Measurements from ENCODE around the gene ARHGAP27. TPM values are rescaled to one million over a fixed set of nuclear protein-coding genes. Genes with fewer than 3 reads are reported as not detected.
"Not testable (repeated sequence)": the region's sequence is repeated elsewhere in the genome, so short reads cannot be mapped to it uniquely, and the experiment has no call there.

Gene ARHGAP27
- polyA plus RNA-seq, 1 donor (not counting 4 experiments of a cell fraction or from before 2014, with no cell fraction given), result 14.4 TPM

DNA sequence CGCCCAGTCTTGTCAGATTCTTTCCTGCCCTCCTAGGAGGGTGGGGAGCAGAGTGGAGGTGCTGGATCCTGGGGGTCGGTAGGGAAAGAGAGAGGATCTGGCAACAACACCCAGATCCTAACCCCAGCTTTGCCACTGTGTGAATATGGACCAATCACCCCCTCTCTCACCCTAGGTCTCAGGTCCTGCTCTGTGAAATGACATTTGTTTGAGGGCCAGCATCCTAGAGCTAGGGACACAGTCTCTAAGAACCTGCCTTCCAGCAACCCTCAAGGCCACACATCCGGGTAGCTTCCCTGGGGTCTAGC, 87.5 kb downstream of the ARHGAP27 start:
- Histone ChIP-seq H3K4me2 (ENCODE audit: control insufficient read depth, extremely low read depth, insufficient read depth, low read depth, low read length) (no peak overlapping the region), H3K9me1 (ENCODE audit: control insufficient read depth, extremely low read depth, insufficient read depth, low read length) (no peaks in the 10 kb centered on the region), H3K36me3 (ENCODE audit: control insufficient read depth in 2 of 2, extremely low read depth in 1 of 2, insufficient read depth in 2 of 2, low read length in 2 of 2) (no peaks in the 10 kb centered on the region), H3K27ac (ENCODE audit: control insufficient read depth, insufficient read depth, low read length) (no peak overlapping the region), H3K9me3 (ENCODE audit: control insufficient read depth, low read depth, low read length) (no peaks in the 10 kb centered on the region), H3K4me1 (ENCODE audit: control insufficient read depth, extremely low read depth, insufficient read depth, low read length) (peaks cover 9% of the 10 kb centered on the region), H3K4me3 (ENCODE audit: control insufficient read depth in 2 of 3, extremely low read depth in 1 of 3, insufficient read depth in 2 of 3, low read depth in 1 of 3, low read length in 3 of 3) (no peak overlapping the region), H3K79me2 (ENCODE audit: control insufficient read depth, insufficient read depth, low read length) (no peaks in the 10 kb centered on the region), H2AFZ (ENCODE audit: control insufficient read depth, low read length) (no peak overlapping the region), H3K27me3 (ENCODE audit: control insufficient read depth, extremely low read depth, insufficient read depth, low read length) (no peaks in the 10 kb centered on the region), H4K20me1 (ENCODE audit: control insufficient read depth, extremely low read depth, insufficient read depth, low read length) (no peaks in the 10 kb centered on the region), H3K9ac (ENCODE audit: control insufficient read depth, extremely low read depth, insufficient read depth, low read length) (no peak overlapping the region)
- TF ChIP-seq CTCF (optimal IDR thresholded peaks at IDR 0.05 in 1 of 3, IDR thresholded peaks at IDR 0.05 in 1 of 3, conservative IDR thresholded peaks at IDR 0.05 in 1 of 3; ENCODE audit: extremely low read depth in 1 of 3, insufficient read depth in 2 of 3, low read length in 3 of 3) (no peak), EZH2 (IDR thresholded peaks at IDR 0.05; ENCODE audit: low read length) (no peak)
- FAIRE-seq, result no peak
- dilution Hi-C loops (cut with MboI; ENCODE audit: extremely low pct_ligation_motif_present, low sequenced_read_pairs), result no loop called here
- no peak for DNase-seq (ENCODE audit: low read depth, low spot score)

- dilution Hi-C loops (cut with MboI; ENCODE audit: extremely low pct_ligation_motif_present, low sequenced_read_pairs); H3K9ac ChIP-seq (ENCODE audit: control insufficient read depth, extremely low read depth, insufficient read depth, low read length); DNase-seq (ENCODE audit: low read depth, low spot score); H3K9me1 ChIP-seq (ENCODE audit: control insufficient read depth, extremely low read depth, insufficient read depth, low read length); H4K20me1 ChIP-seq (ENCODE audit: control insufficient read depth, extremely low read depth, insufficient read depth, low read length); H3K36me3 ChIP-seq (ENCODE audit: control insufficient read depth in 2 of 2, extremely low read depth in 1 of 2, insufficient read depth in 2 of 2, low read length in 2 of 2); H2AFZ ChIP-seq (ENCODE audit: control insufficient read depth, low read length); H3K27ac ChIP-seq (ENCODE audit: control insufficient read depth, insufficient read depth, low read length); H3K4me1 ChIP-seq (ENCODE audit: control insufficient read depth, extremely low read depth, insufficient read depth, low read length); FAIRE-seq; H3K4me2 ChIP-seq (ENCODE audit: control insufficient read depth, extremely low read depth, insufficient read depth, low read depth, low read length); H3K27me3 ChIP-seq (ENCODE audit: control insufficient read depth, extremely low read depth, insufficient read depth, low read length); H3K4me3 ChIP-seq (ENCODE audit: control insufficient read depth in 2 of 3, extremely low read depth in 1 of 3, insufficient read depth in 2 of 3, low read depth in 1 of 3, low read length in 3 of 3); H3K9me3 ChIP-seq (ENCODE audit: control insufficient read depth, low read depth, low read length); H3K79me2 ChIP-seq (ENCODE audit: control insufficient read depth, insufficient read depth, low read length): not testable (repeated sequence)
Measured at GRCh38 chr17:45343967-45344664, 88.6 kb downstream of the ARHGAP27 start.

Other genes starting within 250 kb of the ARHGAP27 start
- gene FMNL1, start 211.0 kb downstream of the ARHGAP27 start, polyA plus RNA-seq, result 0.46 to 1.1 TPM (median 0.79 TPM) in 3 replicates
- gene SPATA32, start 170.8 kb downstream of the ARHGAP27 start, polyA plus RNA-seq, result 0.05 TPM in 1 of 3 replicates, not detected in the others
- 6.5 to 8.3 TPM (median 7.1 TPM) in 3 replicates for gene MAP3K14, start 115.8 kb downstream of the ARHGAP27 start, polyA plus RNA-seq
- 30.1 to 69.1 TPM (median 33.0 TPM) in 3 replicates for gene PLEKHM1, start 57.9 kb upstream of the ARHGAP27 start, polyA plus RNA-seq